Neural cell (in vitro differentiated cells): ENCODE data around the gene TACC2. TPM values are rescaled to one million over a fixed set of nuclear protein-coding genes. Genes with fewer than 3 reads are reported as not detected.
A peak's percentile ranks its signal among the peaks of the same experiment; 100 is the strongest.

Source experiments
- H2AFZ ChIP-seq: fragments of 200-600, 300-800 bp; sonication (generic), shearing (Covaris generic); 2 replicates; pipeline ENCODE4 v1.6.0; 2014; ENCODE audit warnings: low read depth, mild to moderate bottlenecking, antibody characterized with exemption, low read length, moderate library complexity
- H3F3A ChIP-seq: fragments of 200-600 bp; shearing (Covaris generic); 2 replicates; pipeline ENCODE4 v1.6.1; 2016; ENCODE audit warnings: mild to moderate bottlenecking, moderate library complexity, mixed read lengths, antibody characterized with exemption, low read length; ENCODE audit not compliant: insufficient read depth, poor library complexity, severe bottlenecking
- H3K27ac ChIP-seq: fragments of 200-600, 300-800 bp; sonication (generic), shearing (Covaris generic); 2 replicates; pipeline ENCODE4 v1.5.1; 2014; ENCODE audit warnings: mild to moderate bottlenecking, low read length, moderate library complexity
- H3K27me3 ChIP-seq: fragments of 300-800, 200-600 bp; sonication (generic), shearing (Covaris generic); 2 replicates; pipeline ENCODE4 v1.6.0; 2014; ENCODE audit warnings: mild to moderate bottlenecking, low read depth, low read length, moderate library complexity; ENCODE audit not compliant: insufficient read depth
- H3K36me3 ChIP-seq: fragments of 300-800, 200-600 bp; sonication (generic), shearing (Covaris generic); 2 replicates; pipeline ENCODE4 v1.5.1; 2014; ENCODE audit warnings: mild to moderate bottlenecking, antibody characterized with exemption, low read length, moderate library complexity; ENCODE audit not compliant: insufficient read depth
- H3K4me2 ChIP-seq: fragments of 300-800, 200-600 bp; sonication (generic), shearing (Covaris generic); 2 replicates; pipeline ENCODE4 v1.6.0; 2014; ENCODE audit warnings: mild to moderate bottlenecking, low read length
- H3K4me3 ChIP-seq: fragments of 300-800, 200-600 bp; sonication (generic), shearing (Covaris generic); 2 replicates; pipeline ENCODE4 v1.5.1; 2014; ENCODE audit warnings: mild to moderate bottlenecking, low read length, moderate library complexity
- H3K79me2 ChIP-seq: fragments of 200-600 bp; shearing (Covaris generic); replicated peaks from 2 replicates; pipeline ENCODE4 v1.6.0; 2014; ENCODE audit warnings: mild to moderate bottlenecking, low read length, moderate library complexity; ENCODE audit not compliant: insufficient read depth
- H3K9ac ChIP-seq: fragments of 300-800, 200-600 bp; sonication (generic), shearing (Covaris generic); 2 replicates; pipeline ENCODE4 v1.6.1; 2016; ENCODE audit warnings: mild to moderate bottlenecking, low read length, mixed read lengths
- H3K9me2 ChIP-seq: fragments of 200-600 bp; shearing (Covaris generic); 2 replicates; pipeline ENCODE4 v1.6.1; 2016; ENCODE audit warnings: mild to moderate bottlenecking, low read length, mixed read lengths; ENCODE audit not compliant: insufficient read depth
- H3K9me3 ChIP-seq: fragments of 200-600, 300-800 bp; sonication (generic), shearing (Covaris generic); 2 replicates; pipeline ENCODE4 v1.6.1; 2016; ENCODE audit warnings: mild to moderate bottlenecking, mixed run types, low read length, moderate library complexity, mixed read lengths
- H4K20me1 ChIP-seq: fragments of 200-600 bp; shearing (Covaris generic); 2 replicates; pipeline ENCODE4 v1.6.1; 2016; ENCODE audit warnings: mild to moderate bottlenecking, mixed run types; ENCODE audit not compliant: insufficient read depth
- EP300 ChIP-seq: fragments of 450-650 bp; conservative IDR thresholded peaks from 2 replicates; pipeline ENCODE4 v1.6.1; 2014; ENCODE audit warnings: antibody characterized with exemption, mild to moderate bottlenecking, moderate library complexity; ENCODE audit not compliant: poor library complexity, severe bottlenecking
- EZH2 ChIP-seq: fragments of 200-600, 300-800 bp; shearing (Covaris generic), sonication (generic); IDR thresholded peaks from 2 replicates; pipeline ENCODE4 v1.6.1; 2014; ENCODE audit warnings: antibody characterized with exemption, low read length, borderline replicate concordance, mild to moderate bottlenecking; ENCODE audit not compliant: insufficient read depth, poor library complexity, severe bottlenecking
- MXI1 ChIP-seq: fragments of 450-650 bp; conservative IDR thresholded peaks from 2 replicates; pipeline ENCODE4 v1.6.1; 2014; ENCODE audit warnings: antibody characterized with exemption, mild to moderate bottlenecking; ENCODE audit not compliant: poor library complexity, severe bottlenecking
- POLR2AphosphoS5 ChIP-seq: IDR thresholded peaks from 2 replicates; pipeline ENCODE4 v1.6.1; 2012
- RAD21 ChIP-seq: fragments of 450-650 bp; conservative IDR thresholded peaks from 2 replicates; pipeline ENCODE4 v1.6.1; 2014; ENCODE audit warnings: antibody characterized with exemption, mild to moderate bottlenecking, moderate library complexity
- SMC3 ChIP-seq: fragments of 450-650 bp; conservative IDR thresholded peaks from 2 replicates; pipeline ENCODE4 v1.6.1; 2014; ENCODE audit warnings: antibody characterized with exemption, mild to moderate bottlenecking, moderate library complexity; ENCODE audit not compliant: poor library complexity
- TAF1 ChIP-seq: IDR thresholded peaks from 2 replicates; pipeline ENCODE4 v1.6.1; 2012; ENCODE audit warnings: low read depth
- polyA plus RNA-seq: library from polyadenylated mRNA; depleted of rRNA; stranded (reverse); fragments of >200 nt; gene quantifications from 2 replicates; pipeline ENCODE4 v1.2.3, GENCODE V29; 2014
- TF ChIP-seq, protein P1 (sequence below): fragments of 450-650 bp; IDR thresholded peaks from 2 replicates; pipeline ENCODE4 v1.5.1; 2014; ENCODE audit warnings: antibody characterized with exemption, mild to moderate bottlenecking, moderate library complexity; ENCODE audit not compliant: poor library complexity, severe bottlenecking
- TF ChIP-seq, protein P2 (sequence below): IDR thresholded peaks from 2 replicates; pipeline ENCODE4 v1.6.1; 2012; ENCODE audit warnings: borderline replicate concordance

TACC2 gene
- polyA plus RNA-seq, 1 donor from 2014 or later: 17.6 TPM

DNA sequence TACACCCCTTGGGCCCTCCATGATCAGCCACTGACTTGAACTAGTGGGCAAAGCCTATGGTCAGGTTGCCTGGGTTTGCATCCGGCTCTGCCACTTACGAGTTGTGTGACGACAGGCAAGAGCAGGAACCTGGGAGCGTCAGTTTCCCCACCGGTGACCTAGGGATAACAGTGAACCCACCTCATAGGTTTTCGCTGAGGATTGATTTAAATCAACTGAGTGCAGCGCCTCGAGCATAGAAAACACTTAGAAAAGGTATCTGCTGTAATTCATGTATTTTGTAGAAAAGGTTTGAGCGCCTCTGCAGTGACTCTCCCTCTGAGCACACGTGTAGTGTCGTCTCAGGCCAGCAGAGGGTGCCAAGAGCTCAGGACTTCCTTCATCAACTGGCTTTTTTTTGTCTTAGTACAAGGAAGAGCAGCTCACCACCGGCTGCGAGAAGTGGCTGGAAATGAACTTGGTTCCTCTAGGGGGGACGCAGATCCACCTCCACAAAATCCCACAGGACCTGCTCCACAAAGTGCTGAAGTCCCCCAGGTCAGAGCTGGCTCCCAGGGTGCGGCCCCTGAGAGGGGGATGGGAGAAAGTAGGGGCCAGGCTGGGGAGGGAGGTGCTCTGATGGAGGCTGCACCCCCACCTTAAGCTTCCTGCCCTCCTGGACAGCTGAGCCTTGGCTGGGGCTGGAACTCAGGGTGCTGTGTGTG is 309.8 kb downstream of the TACC2 start:
- no peaks in the 10 kb centered on the region for H3K9me3 ChIP-seq
- no peak overlapping the region for H2AFZ ChIP-seq
- H3K79me2 ChIP-seq: no peaks in the 10 kb centered on the region
- no peaks in the 10 kb centered on the region for H3K36me3 ChIP-seq
- no peaks in the 10 kb centered on the region for H3F3A ChIP-seq
- H4K20me1 ChIP-seq: no peaks in the 10 kb centered on the region
- H3K27ac ChIP-seq: no peak overlapping the region
- no peak overlapping the region for H3K4me3 ChIP-seq
- TF ChIP-seq RAD21 (peak; percentile 98), SMC3 (peak; percentile 98), EZH2 (no peak)
- TF ChIP-seq, protein P1, sequence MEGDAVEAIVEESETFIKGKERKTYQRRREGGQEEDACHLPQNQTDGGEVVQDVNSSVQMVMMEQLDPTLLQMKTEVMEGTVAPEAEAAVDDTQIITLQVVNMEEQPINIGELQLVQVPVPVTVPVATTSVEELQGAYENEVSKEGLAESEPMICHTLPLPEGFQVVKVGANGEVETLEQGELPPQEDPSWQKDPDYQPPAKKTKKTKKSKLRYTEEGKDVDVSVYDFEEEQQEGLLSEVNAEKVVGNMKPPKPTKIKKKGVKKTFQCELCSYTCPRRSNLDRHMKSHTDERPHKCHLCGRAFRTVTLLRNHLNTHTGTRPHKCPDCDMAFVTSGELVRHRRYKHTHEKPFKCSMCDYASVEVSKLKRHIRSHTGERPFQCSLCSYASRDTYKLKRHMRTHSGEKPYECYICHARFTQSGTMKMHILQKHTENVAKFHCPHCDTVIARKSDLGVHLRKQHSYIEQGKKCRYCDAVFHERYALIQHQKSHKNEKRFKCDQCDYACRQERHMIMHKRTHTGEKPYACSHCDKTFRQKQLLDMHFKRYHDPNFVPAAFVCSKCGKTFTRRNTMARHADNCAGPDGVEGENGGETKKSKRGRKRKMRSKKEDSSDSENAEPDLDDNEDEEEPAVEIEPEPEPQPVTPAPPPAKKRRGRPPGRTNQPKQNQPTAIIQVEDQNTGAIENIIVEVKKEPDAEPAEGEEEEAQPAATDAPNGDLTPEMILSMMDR: peak; percentile 96
- no peaks in the 10 kb centered on the region for H3K9me2 ChIP-seq
- H3K27me3 ChIP-seq: no peaks in the 10 kb centered on the region
- H3K9ac ChIP-seq: no peak overlapping the region
- H3K4me2 ChIP-seq: no peak overlapping the region

- Histone ChIP-seq H3K27me3 (no peaks in the 10 kb centered on the region), H3K36me3 (no peaks in the 10 kb centered on the region), H3K4me3 (no peak overlapping the region), H3K4me2 (no peak overlapping the region), H3K9ac (no peak overlapping the region), H3K9me2 (no peaks in the 10 kb centered on the region), H2AFZ (no peak overlapping the region), H3F3A (no peaks in the 10 kb centered on the region), H3K9me3 (no peaks in the 10 kb centered on the region), H3K79me2 (no peaks in the 10 kb centered on the region), H3K27ac (no peak overlapping the region), H4K20me1 (no peaks in the 10 kb centered on the region)
- no peak for TF ChIP-seq SMC3
- TF ChIP-seq, protein P2, sequence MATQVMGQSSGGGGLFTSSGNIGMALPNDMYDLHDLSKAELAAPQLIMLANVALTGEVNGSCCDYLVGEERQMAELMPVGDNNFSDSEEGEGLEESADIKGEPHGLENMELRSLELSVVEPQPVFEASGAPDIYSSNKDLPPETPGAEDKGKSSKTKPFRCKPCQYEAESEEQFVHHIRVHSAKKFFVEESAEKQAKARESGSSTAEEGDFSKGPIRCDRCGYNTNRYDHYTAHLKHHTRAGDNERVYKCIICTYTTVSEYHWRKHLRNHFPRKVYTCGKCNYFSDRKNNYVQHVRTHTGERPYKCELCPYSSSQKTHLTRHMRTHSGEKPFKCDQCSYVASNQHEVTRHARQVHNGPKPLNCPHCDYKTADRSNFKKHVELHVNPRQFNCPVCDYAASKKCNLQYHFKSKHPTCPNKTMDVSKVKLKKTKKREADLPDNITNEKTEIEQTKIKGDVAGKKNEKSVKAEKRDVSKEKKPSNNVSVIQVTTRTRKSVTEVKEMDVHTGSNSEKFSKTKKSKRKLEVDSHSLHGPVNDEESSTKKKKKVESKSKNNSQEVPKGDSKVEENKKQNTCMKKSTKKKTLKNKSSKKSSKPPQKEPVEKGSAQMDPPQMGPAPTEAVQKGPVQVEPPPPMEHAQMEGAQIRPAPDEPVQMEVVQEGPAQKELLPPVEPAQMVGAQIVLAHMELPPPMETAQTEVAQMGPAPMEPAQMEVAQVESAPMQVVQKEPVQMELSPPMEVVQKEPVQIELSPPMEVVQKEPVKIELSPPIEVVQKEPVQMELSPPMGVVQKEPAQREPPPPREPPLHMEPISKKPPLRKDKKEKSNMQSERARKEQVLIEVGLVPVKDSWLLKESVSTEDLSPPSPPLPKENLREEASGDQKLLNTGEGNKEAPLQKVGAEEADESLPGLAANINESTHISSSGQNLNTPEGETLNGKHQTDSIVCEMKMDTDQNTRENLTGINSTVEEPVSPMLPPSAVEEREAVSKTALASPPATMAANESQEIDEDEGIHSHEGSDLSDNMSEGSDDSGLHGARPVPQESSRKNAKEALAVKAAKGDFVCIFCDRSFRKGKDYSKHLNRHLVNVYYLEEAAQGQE: no peak
- TF ChIP-seq MXI1: no peak
- no peak for TF ChIP-seq EZH2
- TF ChIP-seq RAD21: no peak
- TF ChIP-seq POLR2AphosphoS5: no peak
- TF ChIP-seq, protein P1: no peak
- TF ChIP-seq TAF1: no peak
- no peak for TF ChIP-seq EP300
These were observed 310.6 kb downstream of the TACC2 start for GRCh38 chr10:122299423-122300075.
